H1 (cell line): ENCODE data around the gene EVPL. TPM values are rescaled to one million over a fixed set of nuclear protein-coding genes. Genes with fewer than 3 reads are reported as not detected.

ENCODE experiments used
- ASH2L ChIP-seq: fragments of 200-600, 300-600 bp; sonication (generic); IDR thresholded peaks from one replicate; pipeline ENCODE4 v1.7.1; 2017; ENCODE audit warnings: low read length
- BACH1 ChIP-seq: IDR thresholded peaks from 2 replicates; pipeline ENCODE4 v1.6.1; 2012; ENCODE audit warnings: low read length, improper control_type of control experiment
- BCL11A ChIP-seq, 2 experiments: IDR thresholded peaks; one replicate each; pipeline ENCODE4 v1.6.1; 2011; ENCODE audit warnings: low read depth in 2 of 2, low read length in 2 of 2, mild to moderate bottlenecking in 2 of 2
- CBX5 ChIP-seq: fragments of 300-800, 300-1000 bp; sonication (generic); IDR thresholded peaks from 2 replicates; pipeline ENCODE4 v1.7.1; 2016; ENCODE audit warnings: antibody characterized with exemption, low read length, low read depth
- CREB1 ChIP-seq: IDR thresholded peaks from 2 replicates; pipeline ENCODE4 v1.6.1; 2012; ENCODE audit warnings: inconsistent platforms
- CTBP2 ChIP-seq: IDR thresholded peaks from 2 replicates; pipeline ENCODE4 v1.7.0; 2011; ENCODE audit warnings: borderline replicate concordance, mild to moderate bottlenecking, moderate library complexity, mixed read lengths, low read length; ENCODE audit not compliant: insufficient read depth, insufficient read length
- CTCF ChIP-seq, 3 experiments: IDR thresholded peaks; 1 replicate in 2 of 3; 2 replicates in 1 of 3; pipeline versions ENCODE4 v1.5.1 to v1.6.1; 2011; ENCODE audit warnings: low read length in 3 of 3, mild to moderate bottlenecking in 3 of 3, inconsistent platforms in 2 of 3, low read depth in 1 of 3, moderate library complexity in 1 of 3; ENCODE audit not compliant: insufficient read depth in 1 of 3; ENCODE audit errors: control extremely low read depth in 1 of 3
- JUN ChIP-seq: IDR thresholded peaks from 2 replicates; pipeline ENCODE4 v1.6.1; 2011; ENCODE audit warnings: low read depth, mild to moderate bottlenecking, improper control_type of control experiment, low read length
- KDM4A ChIP-seq: IDR thresholded peaks from one replicate; pipeline ENCODE4 v1.7.1; 2012; ENCODE audit warnings: low read depth, mild to moderate bottlenecking, moderate library complexity, low read length, inconsistent platforms; ENCODE audit not compliant: severe bottlenecking
- NANOG ChIP-seq: IDR thresholded peaks from 2 replicates; pipeline ENCODE4 v1.6.1; 2011; ENCODE audit warnings: low read length, low read depth, mild to moderate bottlenecking, inconsistent platforms; ENCODE audit not compliant: insufficient read depth, poor library complexity, severe bottlenecking
- PHF8 ChIP-seq: fragments of 200-600 bp; sonication (generic); conservative IDR thresholded peaks from 2 replicates; pipeline ENCODE4 v1.7.1; 2012; ENCODE audit warnings: low read depth, mild to moderate bottlenecking, inconsistent platforms, low read length, moderate library complexity
- RAD21 ChIP-seq, 2 experiments: IDR thresholded peaks in 1 of 2; conservative IDR thresholded peaks in 1 of 2; 2 replicates each; pipeline ENCODE4 v1.6.1; 2011; ENCODE audit warnings: low read depth in 2 of 2, low read length in 2 of 2, improper control_type of control experiment in 1 of 2, inconsistent platforms in 1 of 2, mild to moderate bottlenecking in 1 of 2, moderate library complexity in 1 of 2
- RXRA ChIP-seq: IDR thresholded peaks from 2 replicates; pipeline ENCODE4 v1.6.1; 2011; ENCODE audit warnings: low read depth, mild to moderate bottlenecking, low read length, moderate library complexity; ENCODE audit not compliant: insufficient read depth
- SAP30 ChIP-seq: fragments of 300-600 bp; sonication (generic); IDR thresholded peaks from 2 replicates; pipeline ENCODE4 v1.7.1; 2012; ENCODE audit warnings: low read length, moderate library complexity, mild to moderate bottlenecking, inconsistent platforms; ENCODE audit not compliant: insufficient read depth, insufficient replicate concordance
- SIRT6 ChIP-seq: IDR thresholded peaks from one replicate; pipeline ENCODE4 v1.7.1; 2012; ENCODE audit warnings: low read length, inconsistent platforms
- SP1 ChIP-seq: IDR thresholded peaks from 2 replicates; pipeline ENCODE4 v1.6.1; 2011; ENCODE audit warnings: low read depth, low read length
- TBP ChIP-seq: IDR thresholded peaks from 2 replicates; pipeline ENCODE4 v1.6.1; 2011; ENCODE audit warnings: low read depth, low read length, improper control_type of control experiment
- ZNF274 ChIP-seq: IDR thresholded peaks from 2 replicates; pipeline ENCODE4 v1.7.0; 2012; ENCODE audit warnings: low read length, borderline replicate concordance; ENCODE audit errors: extremely low read depth
- polyA plus RNA-seq, 7 experiments: library from polyadenylated mRNA; depleted of rRNA in 3 of 7; stranded (reverse) in 5 of 7; unstranded in 2 of 7; fragments of >200 nt in 5 of 7; fragments of 200-250 nt in 2 of 7; gene quantifications; 1 replicate in 5 of 7; 2 replicates in 1 of 7; 4 replicates in 1 of 7; pipeline versions ENCODE4 v1.2.1 to v1.2.3, GENCODE V29; 2011 to 2013; ENCODE audit warnings: missing spikeins in 2 of 7, mixed read lengths in 2 of 7
- total RNA-seq: library from RNA; stranded (reverse); fragmentation: NEBNext Ultra II Directional; extraction: Animal tissue kit (Norgen Biotek cat#: 25700); gene quantifications from 2 replicates; pipeline ENCODE4 v1.2.1, GENCODE V29; 2021
- TF ChIP-seq, protein P1 (sequence below): IDR thresholded peaks from 2 replicates; pipeline ENCODE4 v1.6.1; 2011; ENCODE audit warnings: low read depth, mild to moderate bottlenecking, low read length; ENCODE audit not compliant: insufficient read depth
- TF ChIP-seq, protein P2 (sequence below): IDR thresholded peaks from 2 replicates; pipeline ENCODE4 v1.6.1; 2012; ENCODE audit warnings: inconsistent platforms

The EVPL gene
- total and polyA plus RNA-seq, 2 of the 8 experiments (the other 6 are each of a cell fraction or from before 2014, with no cell fraction given): 0.20 to 0.99 TPM

DNA sequence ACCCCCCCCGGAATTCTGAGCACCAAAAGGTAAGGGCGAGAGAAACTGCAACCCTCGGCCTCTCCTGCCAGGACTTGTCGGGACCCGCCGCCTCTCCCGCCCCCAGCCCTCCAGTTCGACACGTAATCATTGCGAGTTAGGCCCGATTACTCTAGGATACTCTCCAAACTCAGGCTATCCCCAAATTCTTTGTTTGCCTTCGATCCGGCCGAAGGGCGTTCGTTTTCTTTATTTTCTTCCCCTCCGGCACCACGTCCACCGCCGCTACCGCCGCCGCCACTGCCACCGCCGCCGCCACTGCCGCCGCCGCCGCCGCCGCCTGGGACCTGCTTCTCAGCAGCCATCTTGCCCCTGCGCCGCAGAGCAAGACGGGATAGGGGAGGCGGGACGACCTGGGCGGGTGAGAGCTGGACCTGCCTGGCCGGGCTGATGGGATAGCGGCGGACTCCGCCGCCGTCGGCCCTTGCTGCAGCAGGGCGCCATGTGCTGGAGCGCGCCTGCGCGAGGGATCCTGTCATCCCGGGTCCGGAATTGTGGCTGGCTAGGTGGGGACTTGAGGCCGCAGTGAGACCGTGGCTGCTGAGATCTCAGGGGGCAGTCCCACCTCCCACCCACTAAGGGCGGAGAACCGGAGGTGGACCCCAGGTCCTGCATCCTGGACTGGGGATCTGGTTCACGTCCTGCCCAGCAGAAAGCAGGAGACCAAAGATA, 45.2 kb upstream of the EVPL start, which contains the start of gene SRP68 (continued):
- TF ChIP-seq, protein P1, sequence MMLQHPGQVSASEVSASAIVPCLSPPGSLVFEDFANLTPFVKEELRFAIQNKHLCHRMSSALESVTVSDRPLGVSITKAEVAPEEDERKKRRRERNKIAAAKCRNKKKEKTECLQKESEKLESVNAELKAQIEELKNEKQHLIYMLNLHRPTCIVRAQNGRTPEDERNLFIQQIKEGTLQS: no peak
- no peak for TF ChIP-seq NANOG
- peak; percentile 87 for TF ChIP-seq PHF8
- peak; percentile 46 for TF ChIP-seq KDM4A
- TF ChIP-seq TBP: peak; percentile 86
- TF ChIP-seq RXRA: no peak
- TF ChIP-seq RAD21 (IDR thresholded peaks at IDR 0.05 in 1 of 2, conservative IDR thresholded peaks at IDR 0.05 in 1 of 2; ENCODE audit: low read depth in 2 of 2, low read length in 2 of 2): no peak
- no peak for TF ChIP-seq SP1
- no peak for TF ChIP-seq CTBP2
- TF ChIP-seq SIRT6: no peak
- peak; percentile 95 for TF ChIP-seq ASH2L
- 0 out of 2 replicates have a peak, but pooled peaks have one; percentile 5 for TF ChIP-seq BACH1
- no peak for TF ChIP-seq ZNF274
- TF ChIP-seq SAP30: no peak
- TF ChIP-seq BCL11A (IDR thresholded peaks at IDR 0.05; ENCODE audit: low read depth in 2 of 2, low read length in 2 of 2): no peak
- no peak for TF ChIP-seq CBX5
- TF ChIP-seq, protein P2, sequence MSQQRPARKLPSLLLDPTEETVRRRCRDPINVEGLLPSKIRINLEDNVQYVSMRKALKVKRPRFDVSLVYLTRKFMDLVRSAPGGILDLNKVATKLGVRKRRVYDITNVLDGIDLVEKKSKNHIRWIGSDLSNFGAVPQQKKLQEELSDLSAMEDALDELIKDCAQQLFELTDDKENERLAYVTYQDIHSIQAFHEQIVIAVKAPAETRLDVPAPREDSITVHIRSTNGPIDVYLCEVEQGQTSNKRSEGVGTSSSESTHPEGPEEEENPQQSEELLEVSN: peak; percentile 91
- no peak for TF ChIP-seq JUN
- no peak for TF ChIP-seq CTCF (IDR thresholded peaks at IDR 0.05; ENCODE audit: control extremely low read depth in 1 of 3, insufficient read depth in 1 of 3, low read depth in 1 of 3, low read length in 3 of 3)
- peak; percentile 50 for TF ChIP-seq CREB1
